Dedifferentiated amniotic fluid mesenchymal stem cell (primary cell): ENCODE results near the gene CPLX3.
A peak's percentile ranks its signal among the peaks of the same experiment; 100 is the strongest.

Experiments
- DNase-seq: peaks from one replicate; pipeline ENCODE4 v3.0.0-alpha.2; 2016; ENCODE audit errors: extremely low spot score

CPLX3 gene

DNA sequence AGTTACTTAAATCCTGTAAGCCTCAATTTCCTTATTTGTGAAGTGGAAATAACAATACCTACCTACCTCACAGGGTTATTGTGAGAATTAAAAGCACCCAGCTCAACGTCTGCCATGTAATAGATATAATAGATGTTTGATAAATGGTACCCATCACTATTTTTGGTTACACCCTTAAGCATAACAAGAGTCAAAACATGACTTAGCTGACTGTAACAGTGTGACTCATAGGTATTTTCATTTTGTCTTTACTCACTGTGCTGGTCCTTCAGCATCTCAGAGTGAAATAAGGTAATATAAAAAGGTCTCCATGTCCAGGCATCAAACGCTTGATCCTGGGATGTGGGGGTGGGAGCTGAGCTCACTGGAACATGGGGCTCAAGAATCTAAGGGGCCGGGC lies 3.1 kb downstream of the CPLX3 start:
- no peak for DNase-seq

- DNase-seq: no peak
These were observed 3.6 kb downstream of the CPLX3 start for GRCh38 chr15:74829991-74830390.

GRCh38 chr15:74830868-74831267 lies 4.4 kb downstream of the CPLX3 start:
- no peak for DNase-seq

DNA sequence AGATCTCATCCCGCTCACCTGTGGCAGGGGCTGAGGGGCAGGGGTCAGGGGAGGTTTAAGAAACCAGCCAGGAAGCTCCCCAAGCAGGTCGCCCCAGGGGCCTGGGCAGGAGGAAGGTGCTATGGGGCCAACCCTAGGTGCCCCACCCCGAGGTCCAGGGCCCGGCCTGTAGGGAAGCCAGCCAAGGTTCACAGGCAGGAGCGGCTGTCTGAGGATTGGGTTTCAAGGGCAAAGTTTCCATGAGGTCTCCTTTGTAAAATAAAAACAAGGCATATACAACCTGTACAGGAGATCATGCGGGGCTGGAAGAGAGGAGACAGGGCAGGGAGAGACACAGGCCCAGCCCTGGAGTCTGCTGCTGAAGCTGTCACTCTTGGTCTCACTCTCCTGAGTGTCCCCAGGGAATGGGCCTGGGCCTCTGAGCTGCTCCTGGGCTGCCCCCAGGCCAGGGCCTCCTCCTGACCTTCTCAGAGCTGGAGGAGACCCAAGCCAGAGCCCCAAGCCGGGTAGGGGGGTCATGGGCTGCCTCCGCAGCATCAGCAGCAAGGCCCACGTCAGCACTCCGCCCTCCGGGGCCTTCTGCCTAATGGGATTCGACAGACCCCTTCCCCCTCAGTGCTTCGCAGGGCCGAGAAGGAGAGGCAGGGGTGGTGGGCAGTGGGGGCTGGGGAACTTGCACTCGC lies 5.5 kb downstream of the CPLX3 start:
- DNase-seq: no peak

DNA sequence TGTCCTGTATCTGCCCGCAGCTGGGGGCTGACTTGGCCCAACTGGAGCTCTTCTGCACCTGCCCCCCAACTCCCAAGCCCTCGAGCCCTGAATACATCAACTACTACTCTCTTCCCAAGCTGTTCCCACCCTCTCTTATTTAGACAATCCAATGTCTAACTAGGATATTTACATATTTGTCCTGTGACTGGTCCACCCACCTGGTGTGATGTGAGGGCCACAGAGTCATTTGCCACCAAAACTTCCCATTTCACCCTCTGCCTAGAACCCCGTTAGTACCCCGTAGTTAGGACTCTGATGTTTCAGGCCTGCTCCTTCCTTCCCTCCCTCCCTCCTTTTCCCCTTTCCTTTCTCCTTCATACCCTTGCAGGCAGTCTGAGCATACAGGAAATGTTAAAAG lies 6.4 kb downstream of the CPLX3 start:
- DNase-seq: no peak

DNA sequence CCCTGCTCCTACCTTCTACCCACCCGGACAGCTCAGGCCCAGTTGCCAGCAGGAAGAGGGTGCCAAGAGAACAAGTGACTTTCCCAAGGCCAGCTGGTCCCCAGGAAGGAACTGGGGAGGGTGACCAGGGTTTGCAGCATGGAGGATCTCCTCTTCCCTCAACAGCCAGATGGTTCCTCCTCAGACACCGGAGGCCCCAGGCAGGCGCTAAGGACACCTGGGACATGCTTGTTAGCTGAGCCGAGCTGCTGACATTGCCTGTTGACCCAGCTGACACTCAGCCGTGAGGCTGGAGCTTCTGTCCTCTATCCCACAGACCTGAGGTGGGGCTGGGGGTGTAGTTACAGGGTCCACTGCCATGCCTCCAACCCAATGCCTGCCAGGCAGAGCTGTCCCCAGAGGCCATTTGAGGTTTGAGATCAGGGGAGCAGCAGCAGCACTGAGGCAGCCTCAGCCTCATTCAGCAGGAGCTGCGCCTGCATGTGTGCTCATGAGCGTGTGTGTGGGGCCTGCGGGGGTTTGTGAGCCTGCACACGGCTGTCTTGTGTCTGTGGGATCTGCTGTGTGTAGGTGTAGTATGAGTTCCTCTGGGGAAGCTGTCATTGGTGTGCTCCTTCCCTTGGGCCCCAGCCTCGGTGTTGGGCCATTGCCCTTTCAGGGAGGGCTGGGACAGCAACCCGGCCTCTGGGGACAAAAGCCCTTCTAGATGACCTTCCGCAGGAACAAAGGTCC lies 7.1 kb downstream of the CPLX3 start:
- no peak for DNase-seq

GRCh38 chr15:74835312-74835823 lies 8.9 kb downstream of the CPLX3 start:
- no peak for DNase-seq

DNA sequence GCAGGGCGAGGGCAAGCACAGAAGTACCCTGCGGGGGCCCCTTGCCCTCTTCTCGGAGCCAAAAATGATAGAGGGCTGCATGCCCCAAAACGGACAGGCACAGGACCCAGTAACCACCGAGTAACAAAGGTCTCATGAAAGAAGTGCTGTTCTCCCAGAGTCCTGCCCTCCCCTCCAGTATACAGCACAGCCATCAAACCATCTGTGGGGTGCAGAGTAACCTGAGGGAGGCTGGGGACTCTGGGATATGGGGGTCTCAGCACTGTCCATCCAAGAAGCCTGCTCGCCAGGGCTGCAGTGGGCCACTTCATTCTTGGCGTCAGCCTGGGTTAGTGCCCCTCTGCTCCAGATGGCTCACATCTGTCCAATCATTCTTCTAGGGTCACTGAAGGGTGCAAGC lies 10.4 kb downstream of the CPLX3 start:
- no peak for DNase-seq

GRCh38 chr15:74837482-74838136 lies 11.2 kb downstream of the CPLX3 start:
- DNase-seq: no peak

DNA sequence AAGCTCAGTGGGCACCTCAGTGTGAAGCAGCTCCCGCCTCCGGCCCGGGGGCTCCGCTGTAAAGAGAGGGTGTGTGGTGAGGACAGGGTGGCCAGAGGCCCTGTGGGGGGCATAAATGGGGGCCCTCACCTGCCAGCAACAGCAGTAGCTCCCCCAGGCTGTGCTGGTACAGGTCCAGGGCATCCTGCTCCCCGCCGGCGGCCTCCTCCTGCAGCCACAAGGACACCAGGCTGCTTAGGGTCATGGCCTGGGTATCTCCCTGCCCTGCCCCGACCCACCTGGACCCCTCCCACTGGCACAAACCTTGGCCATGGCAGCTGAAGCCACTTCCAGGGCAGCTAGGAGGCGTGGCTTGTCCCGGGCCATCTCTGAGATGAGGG lies 11.7 kb downstream of the CPLX3 start:
- no peak for DNase-seq

- DNase-seq: no peak
These were observed 12.5 kb downstream of the CPLX3 start for GRCh38 chr15:74838746-74839525.

DNA sequence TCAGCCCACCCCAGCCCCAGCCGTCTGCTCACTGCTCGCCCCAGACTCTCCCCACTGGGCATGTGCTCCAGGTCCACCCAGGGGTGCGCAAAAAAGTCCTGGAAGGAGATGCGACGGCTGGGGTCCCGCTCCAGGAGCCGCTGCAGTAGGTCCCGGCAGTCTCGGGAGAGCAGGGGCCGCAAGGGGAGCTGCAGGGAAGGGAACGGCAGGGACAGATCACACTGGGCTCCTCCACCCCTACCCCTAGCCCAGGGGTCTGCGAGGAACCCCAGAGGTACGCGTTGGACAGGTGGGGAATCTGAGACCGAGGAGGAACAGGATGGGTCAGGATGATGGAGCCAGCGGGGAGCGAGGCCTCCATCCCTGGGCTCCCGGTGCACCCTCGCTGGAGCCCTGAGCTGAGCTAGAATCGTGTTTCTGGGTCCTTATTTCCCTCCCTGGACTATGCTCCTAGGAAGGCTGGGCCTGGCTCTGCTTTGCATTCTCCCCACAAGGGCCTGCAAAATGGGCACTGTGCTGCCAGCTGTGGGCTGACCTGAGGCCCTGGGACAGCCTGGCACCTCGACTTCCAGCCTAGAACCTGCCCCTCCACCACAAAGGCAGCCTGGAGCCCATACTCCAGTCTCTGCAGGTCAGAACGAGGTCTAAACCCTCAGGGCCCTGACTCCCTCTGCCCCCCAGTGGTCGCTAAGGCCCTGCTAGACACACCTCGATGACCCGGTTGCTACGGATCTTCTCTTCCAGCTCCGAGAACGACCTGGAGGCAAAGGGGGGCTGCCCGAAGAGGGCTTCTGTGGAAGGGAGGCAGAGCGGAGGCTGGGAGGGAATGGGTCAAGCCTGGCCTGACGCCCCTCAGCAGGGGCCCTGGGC lies 13.3 kb downstream of the CPLX3 start:
- DNase-seq: no peak

GRCh38 chr15:74840851-74841775 lies 14.7 kb downstream of the CPLX3 start:
- no peak for DNase-seq

GRCh38 chr15:74841891-74842373 lies 15.5 kb downstream of the CPLX3 start:
- DNase-seq: no peak

DNA sequence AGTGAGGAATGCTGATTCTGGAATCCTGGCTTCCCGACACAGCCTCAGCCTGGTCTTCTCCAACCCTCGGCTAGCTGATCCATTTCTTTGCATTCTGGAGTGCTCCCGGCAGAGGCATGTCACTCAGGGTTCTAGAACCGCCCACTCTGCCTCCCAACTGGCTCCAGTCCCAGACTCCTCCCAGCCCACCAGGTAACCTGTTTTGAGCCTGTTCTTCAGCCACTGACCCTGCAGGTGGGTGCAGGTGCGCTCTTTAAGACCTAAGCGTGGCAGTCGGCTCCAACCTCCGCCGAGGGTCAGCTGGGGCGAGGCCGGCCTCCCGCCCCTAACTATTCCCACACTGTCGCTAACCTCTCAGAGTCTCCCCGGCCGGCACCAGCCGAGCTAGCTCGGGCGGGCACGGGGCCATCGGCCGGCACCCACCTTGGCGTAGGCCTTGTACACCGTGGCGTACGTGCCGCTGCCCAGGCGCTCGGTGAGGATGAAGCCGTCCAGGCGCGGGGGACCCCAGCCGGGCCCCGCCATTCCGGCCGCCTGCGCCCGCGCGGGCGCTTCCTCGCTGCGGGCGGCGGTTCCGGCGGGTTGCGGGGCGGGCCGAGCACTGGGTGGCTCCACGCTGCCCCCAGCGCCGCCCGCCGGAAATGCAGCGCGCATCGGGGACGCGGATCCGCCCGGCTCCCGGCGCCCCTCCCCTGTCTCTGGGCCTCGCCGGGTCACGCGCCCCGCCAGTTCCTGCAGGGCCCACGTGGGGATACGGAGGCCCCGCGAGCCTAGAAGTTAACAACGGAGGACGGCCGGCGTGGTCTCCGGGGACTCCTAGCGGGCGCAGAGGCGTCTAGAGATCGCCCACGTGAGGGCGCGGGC lies 16.4 kb downstream of the CPLX3 start, which contains the start of gene ULK3:
ULK3 (minus strand) TSS at position 576 of the 864 bp plus-strand sequence; CDS start at position 525, 51 bp downstream.
- DNase-seq: peak; percentile 78

DNA sequence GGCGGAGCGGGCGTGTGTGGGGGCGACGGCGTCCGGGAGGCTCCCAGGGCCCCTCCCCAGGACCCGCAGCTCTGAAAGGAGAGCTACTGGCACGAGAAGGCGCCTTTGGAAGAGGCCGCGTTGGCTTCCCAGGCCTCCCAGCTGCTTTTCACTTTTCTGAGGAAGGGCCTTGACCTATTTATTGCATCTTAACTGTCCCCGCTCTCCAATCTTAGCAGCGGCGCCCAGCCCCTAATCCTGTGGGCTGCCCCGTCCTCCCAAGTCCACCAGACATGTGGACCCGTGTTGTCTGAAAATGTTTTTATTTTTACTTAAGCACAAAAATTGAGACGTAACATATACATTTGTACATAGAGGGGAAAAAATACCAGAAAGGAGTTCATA lies 17.0 kb downstream of the CPLX3 start:
- no peak for DNase-seq

GRCh38 chr15:74843891-74844299 lies 17.5 kb downstream of the CPLX3 start:
- no peak for DNase-seq

DNA sequence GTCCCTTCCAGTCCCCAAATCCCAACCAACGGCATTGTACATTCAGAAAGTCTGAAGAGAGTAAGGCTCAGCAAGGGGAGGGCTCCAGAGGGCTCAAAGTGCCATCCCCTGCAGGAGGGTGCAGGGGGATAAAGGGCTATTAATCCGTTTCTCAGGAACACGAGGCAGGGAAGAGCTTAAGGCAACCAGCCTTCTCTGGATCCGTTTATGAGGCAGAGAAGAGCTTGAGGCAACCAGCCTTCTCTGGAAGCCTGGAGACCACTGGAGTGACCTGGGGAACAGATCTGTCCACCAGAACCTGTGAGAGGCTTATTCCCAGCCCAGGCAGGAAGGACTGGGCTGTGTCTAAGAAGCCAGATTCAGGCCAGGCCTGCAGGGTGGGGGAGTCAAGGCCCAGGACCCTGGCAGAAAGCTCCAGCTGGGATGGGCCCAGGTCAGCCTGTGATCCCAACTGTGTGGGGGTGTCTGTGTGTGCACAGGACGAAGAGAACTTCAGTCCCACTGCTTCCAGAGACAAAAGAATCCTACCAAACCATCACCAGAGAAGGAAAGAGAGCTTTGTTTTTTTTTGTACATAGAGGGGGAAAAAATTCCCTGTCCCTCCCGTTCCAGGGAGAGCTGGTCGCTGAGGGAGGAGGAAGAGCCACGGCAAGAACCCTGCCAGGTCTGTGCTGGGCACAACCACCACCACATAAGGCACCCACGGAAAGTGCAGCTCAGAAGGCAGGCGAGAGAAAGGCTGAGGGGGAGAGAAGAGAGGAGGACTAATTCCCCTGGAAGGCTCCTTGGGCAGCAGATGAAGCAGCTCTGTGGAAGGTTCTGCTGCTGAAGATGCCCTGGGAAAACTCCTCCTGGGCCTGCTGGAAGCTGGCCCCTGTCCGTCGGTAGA lies 18.1 kb downstream of the CPLX3 start:
- no peak for DNase-seq
